Thyroid gland (tissue), 4 donors: ENCODE results near the gene CHCHD10. TPM values are rescaled to one million over a fixed set of nuclear protein-coding genes. Genes with fewer than 3 reads are reported as not detected.
A peak's percentile ranks its signal among the peaks of the same experiment; 100 is the strongest.

Experiments used
- DNase-seq, 2 donors: peaks; one replicate each; pipeline ENCODE4 v3.0.0-alpha.2; 2019
- H3K27ac ChIP-seq, 3 donors: fragments of 200-600 bp; sonication (generic); 1 replicate in 2 of 3; 2 replicates in 1 of 3; pipeline ENCODE4 v1.5.1; 2016 to 2019; ENCODE audit warnings: mild to moderate bottlenecking in 1 of 3, moderate library complexity in 1 of 3
- H3K27me3 ChIP-seq: fragments of 200-600 bp; sonication (generic); one replicate; pipeline ENCODE4 v1.5.1; 2019
- H3K36me3 ChIP-seq, 2 donors: fragments of 200-600 bp; sonication (generic); one replicate each; pipeline ENCODE4 v1.5.1; 2016 to 2019
- H3K4me1 ChIP-seq, 2 donors: fragments of 200-600 bp; sonication (generic); one replicate each; pipeline ENCODE4 v1.5.1; 2017 to 2019
- H3K4me3 ChIP-seq, 3 donors: fragments of 200-600 bp; sonication (generic); replicated peaks in 1 of 3; 1 replicate in 2 of 3; 2 replicates in 1 of 3; pipeline ENCODE4 v1.5.1; 2016; ENCODE audit warnings: mild to moderate bottlenecking in 1 of 3
- H3K9me3 ChIP-seq: fragments of 200-600 bp; sonication (generic); one replicate; pipeline ENCODE4 v1.5.1; 2017
- POLR2A ChIP-seq, 2 donors: fragments of 450-650 bp; IDR thresholded peaks; one replicate each; pipeline ENCODE4 v1.6.1; 2017; ENCODE audit warnings: antibody characterized with exemption in 2 of 2, mild to moderate bottlenecking in 2 of 2, moderate library complexity in 1 of 2
- WGBS, 2 donors: methylation state at CpG; one replicate each; pipeline ENCODE4 v1.1.5; 2017; 5-methylcytosine and 5-hydroxymethylcytosine counted together
- intact Hi-C: fragments of 100-400 bp; cut with DNase I; formaldehyde crosslinking; loops from one replicate; pipeline ENCODE4 v1.15.1; 2023
- total RNA-seq, 4 donors: library from RNA; depleted of rRNA; stranded (reverse); fragments of >200 nt; gene quantifications; one replicate each; pipeline ENCODE4 v1.2.3, GENCODE V29; 2016
- TF ChIP-seq, protein P1 (sequence below), 6 experiments: fragments of 200-600 bp in 3 of 6; fragments of 450-650 bp in 3 of 6; sonication (generic) in 3 of 6; IDR thresholded peaks; one replicate each; pipeline ENCODE4 v1.5.1; 2016 to 2019; ENCODE audit warnings: antibody characterized with exemption in 6 of 6, mild to moderate bottlenecking in 2 of 6, inconsistent platforms in 1 of 6, moderate library complexity in 1 of 6

Gene CHCHD10
- total RNA-seq, 4 donors from 2014 or later, result 9.4 to 154 (median 47.0) TPM

DNA sequence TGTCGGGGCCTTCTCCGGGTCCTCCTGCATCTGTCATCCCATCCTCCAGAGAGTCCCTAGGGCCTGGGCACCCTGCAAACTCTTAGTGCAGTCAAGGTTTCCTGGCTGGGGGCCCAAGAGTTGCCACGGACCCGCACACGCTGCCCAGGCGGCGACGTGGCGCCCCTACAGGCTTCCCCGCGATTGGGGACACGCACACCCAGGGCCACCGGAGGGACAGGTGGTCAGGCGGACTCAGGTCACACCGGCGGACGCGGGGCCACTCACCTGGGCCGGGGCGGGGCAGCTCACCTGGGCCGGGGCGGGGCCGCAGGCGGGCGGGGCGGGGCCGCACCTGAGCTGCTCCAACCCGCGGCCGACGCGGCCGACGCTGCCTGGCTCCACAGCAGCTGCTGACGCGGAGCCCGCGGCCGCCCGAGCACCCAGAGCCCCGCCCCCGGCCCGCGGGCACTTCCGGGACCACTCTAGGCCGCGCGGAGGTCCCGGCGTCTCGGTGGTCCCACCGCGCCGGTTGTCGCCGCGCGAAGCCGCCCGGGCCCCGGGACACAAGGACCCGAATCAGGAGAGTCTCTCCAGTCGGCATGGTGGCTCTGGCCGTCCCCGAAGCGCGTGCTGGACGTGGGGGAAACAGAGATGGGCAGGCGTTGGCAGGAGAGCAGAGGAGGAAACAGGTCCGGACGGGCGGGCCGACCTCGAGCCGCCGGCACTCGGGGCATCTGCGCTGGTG, 16.9 kb downstream of the CHCHD10 start, which contains the start of gene ZNF70:
ZNF70 (minus strand) TSS at position 399 of the 727 bp plus-strand sequence. CDS start 5,972 bp downstream, outside the sequence.
- TF ChIP-seq, protein P1, sequence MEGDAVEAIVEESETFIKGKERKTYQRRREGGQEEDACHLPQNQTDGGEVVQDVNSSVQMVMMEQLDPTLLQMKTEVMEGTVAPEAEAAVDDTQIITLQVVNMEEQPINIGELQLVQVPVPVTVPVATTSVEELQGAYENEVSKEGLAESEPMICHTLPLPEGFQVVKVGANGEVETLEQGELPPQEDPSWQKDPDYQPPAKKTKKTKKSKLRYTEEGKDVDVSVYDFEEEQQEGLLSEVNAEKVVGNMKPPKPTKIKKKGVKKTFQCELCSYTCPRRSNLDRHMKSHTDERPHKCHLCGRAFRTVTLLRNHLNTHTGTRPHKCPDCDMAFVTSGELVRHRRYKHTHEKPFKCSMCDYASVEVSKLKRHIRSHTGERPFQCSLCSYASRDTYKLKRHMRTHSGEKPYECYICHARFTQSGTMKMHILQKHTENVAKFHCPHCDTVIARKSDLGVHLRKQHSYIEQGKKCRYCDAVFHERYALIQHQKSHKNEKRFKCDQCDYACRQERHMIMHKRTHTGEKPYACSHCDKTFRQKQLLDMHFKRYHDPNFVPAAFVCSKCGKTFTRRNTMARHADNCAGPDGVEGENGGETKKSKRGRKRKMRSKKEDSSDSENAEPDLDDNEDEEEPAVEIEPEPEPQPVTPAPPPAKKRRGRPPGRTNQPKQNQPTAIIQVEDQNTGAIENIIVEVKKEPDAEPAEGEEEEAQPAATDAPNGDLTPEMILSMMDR (IDR thresholded peaks at IDR 0.05), result peak in 2 of 6 experiments; percentile 13 to 20
- peak in 1 of 2 donors; percentile 76 for TF ChIP-seq POLR2A (IDR thresholded peaks at IDR 0.05)
- Histone ChIP-seq H3K9me3 (no peaks in the 10 kb centered on the region), H3K27ac (peak within 1 kb of the TSS; percentile 82 to 91 (median 89)), H3K27me3 (no peaks in the 10 kb centered on the region), H3K4me1 (peaks cover 5 to 9% of the 10 kb centered on the region in 2 donors), H3K36me3 (no peaks in the 10 kb centered on the region), H3K4me3 (peak within 1 kb of the TSS; percentile 61 to 78 (median 72))
- intact Hi-C loops, result no loop called here
- peak; percentile 93 to 94 for DNase-seq
- 0 to 2% methylated on average over 6 to 11 of the region's 78 CpGs for WGBS, 2 donors

DNA sequence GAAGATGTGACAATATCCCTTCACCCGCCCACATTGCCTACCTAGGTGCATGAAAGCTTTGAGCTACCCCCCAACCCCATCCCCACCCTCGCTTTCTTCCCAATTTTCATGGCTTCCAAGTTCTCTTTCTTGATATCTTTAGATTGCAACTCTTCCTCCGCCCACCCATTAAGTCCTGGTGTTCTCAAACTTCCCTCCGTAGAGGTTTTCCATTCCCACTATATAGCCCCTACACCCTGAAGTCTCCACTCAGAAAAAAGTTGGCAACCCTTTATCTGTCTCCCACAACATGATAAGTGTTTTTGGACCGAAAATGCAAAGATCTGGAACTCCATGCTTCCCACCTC, 17.4 kb downstream of the CHCHD10 start:
- 25 to 41% methylated on average over 5 of the region's 5 CpGs for WGBS, 2 donors
- H3K4me1 ChIP-seq, result peaks cover 5 to 9% of the 10 kb centered on the region in 2 donors
- H3K27me3 ChIP-seq, result no peaks in the 10 kb centered on the region
- no peaks in the 10 kb centered on the region for H3K36me3 ChIP-seq
- intact Hi-C loops, result no loop called here
- H3K9me3 ChIP-seq, result no peaks in the 10 kb centered on the region
- TF ChIP-seq, protein P1 (IDR thresholded peaks at IDR 0.05), result no peak
- TF ChIP-seq POLR2A (IDR thresholded peaks at IDR 0.05), result no peak
- H3K4me3 ChIP-seq, result peak overlapping the region; percentile 59 to 72 (median 61)
- peak overlapping the region; percentile 65 to 89 (median 67) for H3K27ac ChIP-seq
- no peak for DNase-seq

DNA sequence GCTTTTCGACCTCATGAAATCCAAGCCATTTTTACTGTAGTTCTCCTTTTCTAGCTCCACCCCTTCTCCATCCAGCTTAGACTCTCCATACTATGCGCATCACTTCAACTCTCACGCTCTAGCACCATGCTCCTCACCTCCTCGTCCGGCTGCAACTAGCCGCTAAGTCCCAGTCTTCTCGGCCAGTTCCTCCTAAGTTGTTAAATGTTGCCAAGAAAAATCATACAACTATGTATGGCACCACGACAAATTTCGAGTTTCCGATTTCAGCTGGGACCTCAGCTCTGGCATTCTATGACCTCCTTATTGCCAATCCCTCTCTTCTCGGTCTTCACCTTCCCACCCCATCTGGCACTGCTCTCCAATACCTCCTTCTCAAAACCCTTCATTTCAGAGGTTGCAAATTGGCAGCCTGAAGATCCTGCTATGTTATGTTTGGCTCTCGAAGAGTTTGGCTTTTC, 17.9 kb downstream of the CHCHD10 start:
- no peak for DNase-seq
- peaks cover 5 to 9% of the 10 kb centered on the region in 2 donors for H3K4me1 ChIP-seq
- H3K36me3 ChIP-seq, result peaks cover 0 to 1% of the 10 kb centered on the region in 2 donors
- no peaks in the 10 kb centered on the region for H3K9me3 ChIP-seq
- H3K27ac ChIP-seq, result no peak overlapping the region
- TF ChIP-seq, protein P1 (IDR thresholded peaks at IDR 0.05), result no peak
- TF ChIP-seq POLR2A (IDR thresholded peaks at IDR 0.05), result no peak
- 46 to 55% methylated on average over 12 of the region's 12 CpGs for whole genome bisulfite sequencing, 2 donors
- no peaks in the 10 kb centered on the region for H3K27me3 ChIP-seq
- intact Hi-C loops, result no loop called here
- no peak overlapping the region for H3K4me3 ChIP-seq

DNA sequence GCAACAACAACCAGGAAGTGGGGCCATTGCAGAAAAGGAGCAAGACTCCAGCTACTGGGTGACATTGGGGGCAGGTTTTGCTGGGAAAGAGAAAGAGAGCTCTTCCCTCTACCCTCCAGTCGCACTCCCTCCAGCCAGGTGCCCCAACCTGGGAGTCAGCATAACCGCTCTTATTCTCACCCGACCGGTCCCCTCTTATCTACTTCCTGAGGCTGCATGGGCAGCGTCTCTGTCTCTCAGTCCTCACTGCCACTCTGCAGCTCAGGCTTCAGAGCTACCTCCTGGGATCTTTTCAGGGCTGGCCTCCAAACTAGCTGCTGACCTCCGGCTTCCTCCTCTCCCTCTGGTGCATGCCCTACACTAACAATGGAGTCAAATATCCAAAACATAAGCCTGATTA, 22.0 kb downstream of the CHCHD10 start:
- TF ChIP-seq POLR2A (IDR thresholded peaks at IDR 0.05), result no peak
- H3K4me1 ChIP-seq, result peaks cover 5 to 9% of the 10 kb centered on the region in 2 donors
- no peak overlapping the region for H3K27ac ChIP-seq
- 55 to 68% methylated on average over 6 of the region's 6 CpGs for WGBS, 2 donors
- DNase-seq, result no peak
- no peak overlapping the region for H3K4me3 ChIP-seq
- intact Hi-C loops, result no loop called here
- no peaks in the 10 kb centered on the region for H3K27me3 ChIP-seq
- no peaks in the 10 kb centered on the region for H3K9me3 ChIP-seq
- H3K36me3 ChIP-seq, result peaks cover 13 to 18% of the 10 kb centered on the region in 2 donors

DNA sequence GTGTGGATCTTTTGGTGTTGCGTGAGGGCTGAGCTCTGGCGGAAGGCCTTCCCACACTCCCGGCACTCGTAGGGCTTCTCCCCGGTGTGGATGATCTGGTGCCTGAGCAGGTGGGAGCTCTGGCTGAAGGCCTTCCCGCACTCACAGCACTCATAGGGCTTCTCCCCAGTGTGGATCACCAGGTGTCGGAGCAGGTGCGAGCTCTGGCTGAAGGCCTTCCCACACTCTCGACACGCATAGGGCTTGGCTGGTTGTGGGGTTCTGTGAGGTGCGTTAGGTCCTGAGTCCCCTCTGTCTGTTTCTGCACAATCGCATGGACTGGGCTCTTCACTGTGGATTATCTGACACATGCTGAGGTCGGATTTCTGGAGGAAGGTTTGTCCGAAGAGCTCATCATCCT, 23.3 kb downstream of the CHCHD10 start:
- no peak for TF ChIP-seq POLR2A (IDR thresholded peaks at IDR 0.05)
- TF ChIP-seq, protein P1 (IDR thresholded peaks at IDR 0.05), result no peak
- intact Hi-C loops, result no loop called here
- DNase-seq, result no peak
- Histone ChIP-seq H3K4me3 (no peak overlapping the region), H3K27ac (no peak overlapping the region), H3K4me1 (peaks cover 0 to under 1% of the 10 kb centered on the region in 2 donors), H3K9me3 (no peaks in the 10 kb centered on the region), H3K36me3 (peaks cover 13 to 18% of the 10 kb centered on the region in 2 donors), H3K27me3 (no peaks in the 10 kb centered on the region)
- 93 to 98% methylated on average over 9 to 11 of the region's 14 CpGs for WGBS, 2 donors
